ENCODE measurements around the gene ACOX1.
"Not testable (repeated sequence)": the region's sequence is repeated elsewhere in the genome, so short reads cannot be mapped to it uniquely, and the experiment has no call there.

Gene ACOX1

GRCh38 chr17:75981019-75981615 is 2.2 kb upstream of the ACOX1 start:
- no peak for DNase-seq (ENCODE audit: low spot score)

DNA sequence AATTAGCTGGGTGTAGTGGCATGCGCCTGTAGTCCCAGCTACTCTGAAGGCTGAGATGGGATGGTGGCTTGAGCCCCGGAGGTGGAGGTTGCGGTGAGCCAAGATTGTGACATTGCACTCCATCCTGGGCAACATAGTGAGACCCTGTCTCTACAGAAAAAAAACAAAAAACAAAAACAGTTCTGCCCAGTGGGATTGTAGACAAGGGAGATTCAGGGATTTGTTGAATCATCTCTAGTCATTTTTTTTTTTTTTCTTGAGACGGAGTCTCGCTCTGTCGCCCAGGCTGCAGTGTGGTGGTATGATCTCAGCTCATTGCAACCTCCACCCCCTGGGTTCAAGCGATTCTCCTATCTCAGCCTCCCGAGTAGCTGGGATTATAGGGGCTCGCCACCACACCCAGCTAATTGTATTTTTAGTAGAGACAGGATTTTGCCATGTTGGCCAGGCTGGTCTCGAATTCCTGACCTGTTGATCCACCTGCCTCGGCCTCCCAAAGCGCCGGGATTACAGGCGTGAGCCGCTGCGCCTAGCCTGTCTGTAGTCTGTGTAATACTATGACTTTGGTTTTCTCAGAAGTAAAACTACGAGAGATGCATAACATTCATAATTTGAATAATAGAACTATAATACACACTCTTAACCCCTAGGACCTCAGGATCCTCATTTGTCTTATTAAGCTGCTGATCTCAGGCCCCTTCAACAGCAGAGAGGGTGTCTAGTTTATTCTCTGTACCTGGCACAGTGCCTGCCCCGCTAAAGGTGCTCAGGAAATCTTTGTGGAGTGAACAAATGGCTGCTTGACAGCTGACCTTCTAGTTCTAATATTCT is 1.4 kb upstream of the ACOX1 start:
- DNase-seq (ENCODE audit: low spot score), result peak; percentile 57

DNA sequence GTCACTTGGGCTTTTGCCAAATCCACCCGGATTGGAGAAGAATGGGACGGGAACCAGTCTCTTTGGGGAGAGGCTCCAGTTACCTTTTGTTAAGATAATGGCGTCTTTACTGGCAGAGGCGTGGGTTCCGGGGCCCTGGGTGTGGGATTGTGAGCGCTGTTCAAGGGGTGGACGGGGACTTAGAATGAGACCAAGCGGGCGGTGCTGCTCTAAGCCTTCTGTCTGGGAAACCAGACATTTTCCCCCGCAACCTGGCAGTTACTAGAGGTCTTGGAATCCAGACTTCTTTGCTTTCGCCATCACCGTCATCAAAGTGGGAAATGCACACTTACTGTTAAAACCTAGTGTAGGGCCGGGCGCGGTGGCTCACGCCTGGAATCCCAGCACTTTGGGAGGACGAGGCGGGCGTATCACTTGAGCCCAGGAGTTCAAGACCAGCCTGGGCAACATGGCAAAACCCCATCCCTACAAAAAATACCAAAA is 780 bp upstream of the ACOX1 start:
- no peak for DNase-seq (ENCODE audit: low spot score)

DNA sequence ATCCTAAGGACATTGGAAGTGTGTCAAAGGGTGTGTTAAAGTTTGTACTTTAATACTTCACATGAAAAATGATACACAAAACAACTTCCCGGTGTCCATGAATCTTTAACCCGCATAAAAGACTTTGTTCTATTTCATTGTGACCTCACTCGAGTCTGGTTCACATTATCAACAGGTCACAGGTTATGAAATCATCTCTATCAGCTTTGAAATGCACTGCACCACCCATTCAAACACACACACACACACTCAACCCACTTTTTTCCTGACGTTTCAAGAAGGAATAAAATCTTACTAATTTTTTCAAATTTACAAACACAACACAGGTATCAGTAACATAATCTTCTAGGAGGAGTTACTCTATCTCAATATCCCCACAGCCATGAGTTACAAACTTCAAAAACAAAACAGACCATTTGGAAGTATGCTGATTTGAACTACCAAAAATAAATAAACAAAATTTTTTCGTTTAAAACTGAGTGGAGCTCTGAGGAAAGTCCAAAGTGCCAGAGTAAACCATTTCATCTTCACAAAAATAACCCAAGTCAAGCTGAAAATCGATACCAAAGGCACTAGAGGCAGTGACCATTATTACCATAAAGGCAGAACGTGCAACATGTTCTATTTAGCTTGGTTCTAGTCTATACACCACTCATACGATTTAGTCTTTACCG is 2.7 kb downstream of the ACOX1 start:
- no peak for DNase-seq (ENCODE audit: low spot score)

DNA sequence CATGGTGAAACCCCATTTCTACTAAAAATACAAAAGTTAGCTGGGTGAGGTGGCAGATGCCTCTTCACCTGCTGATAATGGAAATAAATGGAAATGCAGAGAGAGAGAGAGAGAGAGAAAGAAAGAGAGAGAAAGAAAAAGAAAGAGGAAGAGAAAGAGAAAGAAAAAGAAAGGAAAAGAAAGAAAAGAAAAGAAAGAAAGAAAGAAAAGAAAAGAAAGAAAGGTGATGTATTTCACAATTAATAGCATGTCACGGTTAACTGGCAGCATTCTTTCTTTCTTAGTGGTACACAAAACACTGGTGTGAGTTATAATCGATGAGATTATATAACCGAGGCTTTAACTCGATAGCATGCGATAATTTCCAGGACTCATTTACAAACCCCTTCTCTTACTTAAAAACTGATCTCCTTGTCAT is 3.2 kb downstream of the ACOX1 start:
- no peak for DNase-seq (ENCODE audit: low spot score)

DNA sequence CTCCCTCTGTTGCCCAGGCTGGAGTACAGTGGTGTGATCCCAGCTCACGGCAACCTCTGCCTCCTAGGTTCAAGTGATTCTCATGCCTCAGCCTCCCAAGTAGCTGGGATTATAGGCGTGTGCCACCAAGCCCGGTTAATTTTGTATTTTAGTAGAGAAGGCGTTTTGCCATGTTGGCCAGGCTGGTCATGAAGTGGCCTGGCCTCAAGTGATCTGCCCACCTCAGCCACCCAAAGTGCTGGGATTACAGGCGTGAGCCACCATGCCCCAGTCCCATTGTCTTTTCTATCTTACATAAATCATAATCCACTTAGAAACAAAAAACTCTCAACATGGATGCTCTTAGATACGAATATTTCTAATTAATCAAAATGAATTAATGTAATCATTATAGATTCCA is 3.8 kb downstream of the ACOX1 start:
- not testable (repeated sequence) for DNase-seq (ENCODE audit: low spot score)

DNA sequence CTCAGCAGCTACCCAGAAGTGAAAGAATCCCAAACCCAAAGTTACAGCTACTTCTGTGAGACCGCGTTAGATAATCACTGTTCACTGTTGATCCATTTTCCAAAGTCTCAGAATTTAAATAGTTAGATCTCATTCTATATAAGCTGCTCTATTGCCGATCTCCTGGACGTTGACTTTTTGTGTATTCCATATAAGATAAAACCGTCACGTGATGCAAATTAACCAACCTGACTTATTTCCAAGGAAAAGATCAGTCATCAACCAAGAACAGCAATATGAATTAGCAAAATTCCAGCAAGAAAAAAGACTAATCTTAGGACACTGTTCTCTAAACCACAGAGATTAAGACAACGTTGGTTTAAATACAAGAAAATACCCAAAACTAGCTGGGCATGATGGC is 8.3 kb downstream of the ACOX1 start:
- no peak for DNase-seq (ENCODE audit: low spot score)

DNA sequence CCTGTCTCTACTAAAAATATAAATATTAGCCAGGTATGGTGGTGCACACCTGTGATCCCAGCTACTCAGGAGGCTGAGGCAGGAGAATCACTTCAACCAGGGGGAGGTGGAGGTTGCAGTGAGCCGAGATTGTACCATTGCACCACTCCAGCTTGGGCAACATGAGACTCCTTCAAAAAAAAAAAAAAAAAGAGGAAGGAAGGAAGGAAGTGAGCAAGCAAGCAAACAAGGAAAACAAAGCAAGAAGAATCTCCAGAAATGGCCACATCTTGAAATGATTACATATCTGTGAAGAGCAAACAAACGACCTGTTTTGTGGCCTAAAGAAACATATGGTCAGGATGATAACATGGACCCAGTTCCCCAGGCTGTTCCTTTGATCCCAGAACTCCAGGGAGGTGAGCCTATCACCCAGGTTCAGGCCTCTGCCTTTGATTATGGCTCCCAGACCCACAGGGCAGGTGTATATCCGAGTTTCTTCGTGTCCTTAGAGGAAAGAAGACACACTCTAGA is 8.9 kb downstream of the ACOX1 start:
- no peak for DNase-seq (ENCODE audit: low spot score)

DNA sequence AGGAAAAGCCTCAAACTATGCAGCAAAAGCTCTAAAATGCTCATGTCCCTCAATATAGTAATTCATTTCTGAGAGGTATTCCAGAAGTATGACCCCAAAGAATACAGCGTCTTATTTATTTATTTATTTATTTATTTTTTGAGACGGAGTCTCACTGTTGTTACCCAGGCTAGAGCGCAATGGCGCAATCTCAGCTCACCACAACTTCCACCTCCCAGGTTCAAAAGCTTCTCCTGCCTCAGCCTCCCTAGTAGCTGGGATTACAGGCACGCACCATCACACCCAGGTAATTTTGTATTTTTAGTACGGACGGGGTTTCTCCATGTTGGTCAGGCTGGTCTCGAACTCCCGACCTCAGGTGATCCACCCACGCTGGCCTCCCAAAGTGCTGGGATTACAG is 9.9 kb downstream of the ACOX1 start:
- not testable (repeated sequence) for DNase-seq (ENCODE audit: low spot score)

GRCh38 chr17:75965468-75965867 is 13.5 kb downstream of the ACOX1 start:
- DNase-seq (ENCODE audit: low spot score), result no peak

DNA sequence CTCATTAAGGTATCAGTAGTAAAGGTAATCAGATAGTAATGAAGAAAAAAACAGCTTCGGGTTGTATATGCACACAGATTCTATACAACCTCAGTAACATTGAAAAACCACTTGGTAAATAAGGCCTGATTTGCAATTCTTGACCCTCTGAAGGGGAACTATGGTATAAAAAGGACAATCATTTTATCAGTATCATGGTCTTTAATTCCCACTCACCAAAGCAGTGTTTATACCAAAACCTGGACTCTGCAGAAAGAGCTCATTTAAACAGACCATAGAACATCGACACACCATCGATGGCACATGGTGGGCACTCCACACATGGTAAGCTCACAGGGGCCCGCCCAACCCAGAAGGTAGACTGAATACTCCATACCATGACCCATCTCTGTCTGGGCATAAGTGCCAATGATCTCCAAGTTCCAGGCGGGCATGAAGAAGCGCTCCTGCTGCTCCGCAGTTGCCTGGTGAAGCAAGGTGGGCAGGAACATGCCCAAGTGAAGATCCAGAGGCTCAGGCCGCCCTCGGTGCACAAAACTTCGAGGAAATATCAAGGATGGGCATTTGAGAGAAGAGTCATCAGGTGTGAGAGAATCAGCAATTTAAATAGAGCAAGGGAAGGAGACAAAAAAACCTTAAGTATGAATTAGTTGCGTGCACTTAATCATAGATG is 19.0 kb downstream of the ACOX1 start:
- DNase-seq (ENCODE audit: low spot score), result no peak

GRCh38 chr17:75959051-75959838 is 19.7 kb downstream of the ACOX1 start:
- no peak for DNase-seq (ENCODE audit: low spot score)

- DNase-seq (ENCODE audit: low spot score), result no peak
Observed at GRCh38 chr17:75950855-75951554, 28.0 kb downstream of the ACOX1 start.

GRCh38 chr17:75950421-75950820 is 28.5 kb downstream of the ACOX1 start:
- no peak for DNase-seq (ENCODE audit: low spot score)

DNA sequence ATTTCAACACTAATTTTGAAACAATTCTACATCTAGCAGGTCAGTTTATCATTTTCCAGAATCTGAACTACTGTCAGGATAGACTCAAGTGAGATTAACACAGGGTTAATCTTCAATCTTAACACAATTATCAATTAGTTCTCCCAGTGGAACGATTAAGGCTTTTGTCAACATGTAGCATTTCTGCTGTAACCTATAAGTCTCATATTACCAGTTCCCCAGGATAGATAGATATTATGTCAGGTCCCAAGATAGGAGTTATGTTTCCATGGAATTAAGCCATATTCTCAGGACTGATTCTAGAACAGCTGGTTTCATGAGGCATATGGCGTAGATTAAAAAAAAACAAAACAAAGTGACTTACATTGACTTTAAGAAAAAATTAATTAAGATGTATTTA is 33.8 kb downstream of the ACOX1 start:
- no peak for DNase-seq (ENCODE audit: low spot score)

DNA sequence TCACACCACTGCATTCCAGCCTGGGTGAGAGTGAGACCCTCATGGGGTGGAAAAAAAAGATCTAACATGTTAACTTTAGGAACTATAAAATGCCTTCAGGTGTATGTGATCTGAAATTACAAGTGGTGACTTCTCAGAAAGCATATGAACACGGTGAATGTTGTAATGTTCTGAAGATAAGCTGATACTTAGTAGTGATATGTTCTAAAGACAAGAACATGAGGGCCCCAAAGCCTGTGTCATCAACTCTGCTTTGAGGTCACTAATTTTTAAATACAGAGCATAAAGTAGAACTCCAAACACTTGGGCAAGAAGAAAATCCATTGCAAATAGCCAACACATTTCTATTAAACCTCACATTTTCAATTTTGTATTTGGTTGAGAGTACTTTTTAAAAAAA is 35.5 kb downstream of the ACOX1 start:
- DNase-seq (ENCODE audit: low spot score), result no peak

DNA sequence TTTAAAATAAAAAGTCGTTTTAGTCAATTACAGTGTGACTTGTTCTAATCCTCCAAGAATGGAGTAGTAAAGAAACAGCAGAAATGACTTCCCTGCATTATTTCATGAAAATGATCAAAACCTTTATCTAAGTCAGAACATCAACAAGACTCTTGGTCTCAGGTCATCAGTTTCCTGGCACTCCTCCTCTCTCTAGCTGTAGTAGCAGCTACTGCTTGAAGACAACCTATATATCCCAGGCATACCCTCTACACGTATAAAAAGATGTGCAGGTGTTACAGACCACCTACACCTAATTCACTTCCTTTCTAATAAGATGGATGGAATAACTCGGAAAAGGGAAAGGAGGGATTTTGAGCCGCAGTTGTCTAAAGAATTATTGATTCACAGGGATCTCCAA is 36.5 kb downstream of the ACOX1 start:
- no peak for DNase-seq (ENCODE audit: low spot score)

- no peak for DNase-seq (ENCODE audit: low spot score)
Observed at GRCh38 chr17:75941442-75941819, 37.5 kb downstream of the ACOX1 start.

DNA sequence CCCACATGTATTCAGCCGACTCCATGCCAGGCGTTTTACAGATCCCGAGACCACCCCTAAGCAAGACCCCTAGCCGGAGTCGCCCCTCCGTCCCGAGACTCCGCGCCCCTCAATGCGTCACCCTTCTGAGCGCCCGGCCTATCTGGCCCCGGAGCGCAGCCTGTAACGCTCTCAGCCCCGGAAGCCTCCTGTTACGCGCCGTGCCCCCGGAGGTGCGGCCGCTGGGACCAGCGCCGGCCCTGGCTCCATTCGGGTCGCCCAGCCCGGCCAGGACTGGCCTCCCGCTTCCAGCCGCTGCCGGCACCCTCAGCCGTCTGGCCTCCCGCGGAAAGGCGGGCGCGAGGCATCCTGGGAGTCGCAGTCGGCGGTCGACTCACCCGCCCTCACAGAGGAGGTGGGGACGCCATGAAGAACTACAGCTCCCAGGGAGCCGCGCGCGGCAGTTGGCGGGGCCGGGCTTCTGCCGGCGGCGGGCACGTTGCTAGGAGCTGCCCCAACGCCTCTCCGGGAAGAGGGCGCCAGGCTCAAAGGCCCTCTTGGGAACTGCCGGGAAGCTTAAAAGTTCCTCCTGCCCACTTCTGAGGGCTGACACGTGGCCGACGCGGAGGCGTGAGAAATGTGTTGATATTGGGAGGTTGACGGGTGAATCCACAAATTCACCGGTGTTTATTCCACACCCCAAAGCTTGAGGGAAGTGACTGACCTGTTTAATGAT is 38.1 kb downstream of the ACOX1 start, which contains the start of gene FBF1:
Gene FBF1 (minus strand): TSS at position 316 of the 715 bp plus-strand sequence. CDS start 2,893 bp downstream, outside the sequence.
- peak; percentile 97 for DNase-seq (ENCODE audit: low spot score)

DNA sequence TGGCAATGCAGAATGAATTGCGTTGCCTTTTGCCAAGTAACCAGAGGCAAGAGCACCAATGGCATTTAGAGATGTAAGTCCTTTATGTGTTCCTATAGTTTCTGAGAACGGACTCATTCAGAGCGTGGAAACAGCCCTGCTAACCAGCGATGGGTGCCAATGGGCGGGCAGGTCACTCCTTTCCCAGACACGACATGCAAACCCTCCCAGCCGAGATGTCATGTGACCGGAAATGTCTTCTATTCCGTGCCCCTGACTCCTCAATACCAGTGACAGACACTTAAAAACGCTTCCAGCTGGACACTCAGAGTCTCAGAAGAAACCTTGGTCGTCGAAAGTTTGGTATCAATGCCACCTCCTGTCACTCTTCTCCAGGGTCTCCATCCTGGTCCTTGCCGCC is 41.3 kb downstream of the ACOX1 start:
- no peak for DNase-seq (ENCODE audit: low spot score)
